HuH-7.5 (cell line): ENCODE measurements around the gene TXNRD2.

Source experiments
- DNase-seq: peaks from one replicate; pipeline ENCODE4 v3.0.0; 2011; ENCODE audit warnings: low spot score

The TXNRD2 gene

DNA sequence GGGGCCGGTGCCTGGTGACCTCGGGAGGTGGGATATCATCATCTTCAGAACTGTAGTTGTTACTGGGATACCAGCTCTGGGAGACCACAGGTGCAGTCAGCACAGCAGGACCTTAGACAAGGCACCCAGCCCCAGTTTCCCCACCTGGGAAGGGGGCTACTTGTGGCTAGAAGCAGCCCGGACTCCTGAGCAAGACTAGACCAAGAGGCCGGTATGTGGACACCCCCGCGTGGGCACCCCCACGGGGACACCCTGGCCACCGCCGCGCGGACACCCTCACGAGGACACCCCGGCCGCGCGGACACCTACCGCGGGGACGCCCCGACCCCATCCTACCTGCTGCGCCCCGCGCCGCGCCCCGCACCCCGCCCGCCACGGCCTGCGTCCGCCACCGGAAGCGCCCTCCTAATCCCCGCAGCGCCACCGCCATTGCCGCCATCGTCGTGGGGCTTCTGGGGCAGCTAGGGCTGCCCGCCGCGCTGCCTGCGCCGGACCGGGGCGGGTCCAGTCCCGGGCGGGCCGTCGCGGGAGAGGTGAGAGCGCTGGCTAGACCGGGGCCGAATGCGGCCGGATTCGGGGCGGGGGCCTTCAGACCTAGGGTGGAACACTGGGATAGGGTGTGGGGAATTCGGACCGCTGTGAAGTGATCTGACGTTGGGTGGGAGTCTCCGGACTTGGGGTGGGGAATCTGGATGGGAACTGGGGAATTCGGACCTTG lies at the start of gene TXNRD2, which contains the start of gene COMT:
TXNRD2 (minus strand) TSS at position 454 of the 718 bp plus-strand sequence; CDS start at position 439, 15 bp downstream.
COMT (plus strand) TSS at position 408 of the 718 bp plus-strand sequence. CDS start 20,755 bp downstream, outside the sequence.
- peak; percentile 79 for DNase-seq

- no peak for DNase-seq
Observed at GRCh38 chr22:19991395-19991644, 49.7 kb upstream of the TXNRD2 start.

- DNase-seq = no peak
Observed at GRCh38 chr22:19990609-19991394, 49.2 kb upstream of the TXNRD2 start.

DNA sequence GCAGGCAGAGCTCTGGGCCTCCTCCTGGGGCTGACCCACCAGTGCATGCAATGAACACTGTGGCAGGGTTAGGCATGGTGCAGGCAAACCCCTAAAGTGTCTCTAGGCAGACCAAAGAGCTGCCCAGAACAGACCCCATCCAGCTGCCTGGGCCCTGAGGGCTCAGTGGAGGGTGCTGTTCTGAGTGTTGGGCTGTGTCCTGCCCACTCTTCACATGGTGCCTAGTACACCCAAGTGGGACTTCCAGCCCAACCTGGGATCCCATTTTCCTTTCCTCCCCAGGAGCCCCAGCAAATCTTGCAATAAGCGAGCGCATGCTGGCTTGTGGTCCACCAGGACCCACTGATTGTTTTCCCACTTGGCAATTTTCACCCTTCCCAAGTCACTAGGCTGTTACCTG lies 48.6 kb upstream of the TXNRD2 start:
- DNase-seq = no peak

GRCh38 chr22:19989725-19990067 lies 48.1 kb upstream of the TXNRD2 start:
- no peak for DNase-seq

DNA sequence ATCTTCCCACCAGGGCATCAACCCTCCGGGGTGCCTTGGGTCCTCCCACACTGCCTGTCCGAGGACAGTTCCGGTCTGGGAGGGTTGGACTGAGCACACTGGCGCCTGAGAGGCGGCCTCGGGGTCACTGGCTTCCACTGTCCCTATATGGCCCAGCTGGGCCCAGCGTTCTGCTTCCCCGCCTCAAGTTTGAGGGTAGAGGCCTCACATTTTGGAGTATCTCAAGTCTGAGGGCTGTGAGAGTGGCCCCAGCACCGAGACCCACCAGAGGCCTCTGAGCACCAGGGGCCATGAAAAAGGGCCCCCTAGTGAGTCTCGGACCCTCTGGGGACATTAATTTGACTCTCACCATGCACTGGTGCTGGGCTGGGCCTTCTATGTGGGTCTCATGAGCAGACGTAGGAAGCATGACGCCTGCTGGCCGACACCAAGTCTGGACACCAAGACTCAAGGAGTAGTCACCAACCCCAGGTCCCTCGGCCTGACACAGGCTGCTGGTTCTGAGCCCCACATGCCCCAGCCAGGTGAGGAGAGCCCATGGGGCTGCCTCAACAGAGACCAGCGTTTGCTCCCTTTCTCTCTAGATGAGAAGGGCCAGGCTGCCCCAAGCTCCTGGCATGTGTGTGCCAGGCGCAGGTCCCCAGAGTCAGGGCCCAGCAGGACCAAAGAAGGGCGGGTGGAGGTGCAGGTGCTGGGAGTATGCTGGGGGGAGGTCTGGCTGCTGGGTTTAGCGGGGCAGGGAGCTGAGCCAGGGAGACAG lies 47.5 kb upstream of the TXNRD2 start:
- DNase-seq = no peak

GRCh38 chr22:19988331-19988808 lies 46.8 kb upstream of the TXNRD2 start:
- no peak for DNase-seq

DNA sequence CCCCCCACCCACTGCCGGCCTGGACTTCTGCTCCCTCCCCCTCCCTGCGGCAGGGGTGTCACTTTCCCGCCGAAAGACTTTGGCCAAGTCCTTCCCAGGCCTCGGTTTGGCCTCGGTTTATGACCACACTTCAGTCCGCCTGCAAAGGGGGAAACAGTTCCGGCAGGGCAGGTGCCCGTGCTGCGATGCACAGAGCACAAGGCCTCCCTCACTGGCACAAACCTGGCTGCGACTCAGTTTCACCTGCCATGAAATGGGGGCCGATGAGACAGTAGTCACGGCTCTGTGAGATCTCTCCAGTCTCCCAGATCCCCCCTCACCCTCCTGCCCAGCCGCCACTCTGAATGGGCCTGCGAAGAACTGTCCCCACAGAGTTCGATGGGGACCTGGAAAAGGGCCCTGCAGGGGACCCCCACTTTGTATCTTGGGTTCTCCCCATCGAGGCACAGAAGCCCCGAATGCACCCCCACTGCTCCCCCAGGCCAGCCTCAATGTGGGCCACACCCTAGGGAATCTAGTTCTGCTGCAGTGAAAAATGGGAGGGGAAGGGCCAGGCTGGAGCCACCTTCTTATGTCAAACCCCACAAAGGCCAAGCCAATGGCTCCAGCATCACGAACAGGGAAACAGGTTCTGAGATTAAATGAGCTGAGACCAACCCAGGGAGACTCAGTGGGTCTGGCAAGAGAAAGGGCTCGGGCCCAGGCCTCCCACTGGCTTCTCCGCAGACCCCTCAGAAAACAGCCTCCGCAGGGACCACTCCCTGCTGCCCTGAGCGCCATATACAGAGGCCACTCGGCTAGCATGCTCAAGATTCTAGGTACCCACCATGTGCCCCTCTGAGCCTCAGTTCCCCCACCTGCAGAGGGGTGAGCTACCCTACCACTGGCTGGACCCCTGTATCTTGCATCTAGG lies 46.0 kb upstream of the TXNRD2 start:
- DNase-seq = no peak

DNA sequence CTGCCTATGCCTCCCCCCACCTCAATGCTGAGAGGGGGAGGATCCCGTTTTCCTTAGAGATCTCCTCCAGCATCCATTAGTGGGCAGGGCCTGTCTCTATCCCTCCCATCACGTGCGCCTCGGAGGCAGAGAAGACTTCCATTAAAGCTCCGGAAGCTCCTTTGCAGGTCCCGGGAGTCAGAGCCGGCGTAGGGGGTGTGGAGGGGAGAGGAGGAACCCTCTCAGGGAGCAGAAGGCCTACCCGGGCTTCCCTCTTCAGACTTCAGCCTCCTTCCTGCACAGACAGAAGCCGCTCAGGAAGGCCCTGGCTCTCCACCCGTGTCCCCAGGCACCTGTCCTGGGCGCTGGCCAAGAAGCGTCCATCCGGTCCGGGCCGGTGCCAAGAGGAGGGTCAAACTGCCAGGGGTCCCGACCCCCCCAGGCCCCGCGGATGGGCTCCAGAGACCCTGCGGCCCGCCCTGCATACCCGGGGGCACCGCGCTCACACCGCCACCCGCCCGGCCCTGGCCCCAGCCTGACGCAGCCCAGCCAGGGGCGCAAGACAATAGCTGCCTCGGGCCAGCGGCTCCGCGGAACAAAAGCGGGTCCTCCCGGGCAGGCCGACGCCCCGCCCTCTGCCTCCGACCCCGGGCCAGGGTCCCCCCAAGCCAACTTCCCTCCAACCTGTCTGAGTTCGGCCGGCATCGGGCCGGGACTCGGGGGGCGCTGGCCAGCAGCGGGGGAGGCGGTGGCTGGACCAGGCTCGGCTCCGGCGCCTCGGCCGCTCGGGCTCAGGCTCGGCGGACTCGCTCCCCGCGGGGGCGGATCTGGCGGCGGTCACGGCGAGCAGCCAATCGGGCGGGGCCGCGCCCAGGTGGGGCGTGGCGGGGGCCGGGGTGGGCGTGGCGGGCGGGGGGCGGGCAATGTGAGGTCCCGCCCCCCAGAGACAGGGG lies 45.1 kb upstream of the TXNRD2 start:
- peak; percentile 96 for DNase-seq

GRCh38 chr22:19986011-19986409 lies 44.4 kb upstream of the TXNRD2 start:
- DNase-seq = no peak

GRCh38 chr22:19984851-19985811 lies 43.5 kb upstream of the TXNRD2 start:
- DNase-seq = no peak

DNA sequence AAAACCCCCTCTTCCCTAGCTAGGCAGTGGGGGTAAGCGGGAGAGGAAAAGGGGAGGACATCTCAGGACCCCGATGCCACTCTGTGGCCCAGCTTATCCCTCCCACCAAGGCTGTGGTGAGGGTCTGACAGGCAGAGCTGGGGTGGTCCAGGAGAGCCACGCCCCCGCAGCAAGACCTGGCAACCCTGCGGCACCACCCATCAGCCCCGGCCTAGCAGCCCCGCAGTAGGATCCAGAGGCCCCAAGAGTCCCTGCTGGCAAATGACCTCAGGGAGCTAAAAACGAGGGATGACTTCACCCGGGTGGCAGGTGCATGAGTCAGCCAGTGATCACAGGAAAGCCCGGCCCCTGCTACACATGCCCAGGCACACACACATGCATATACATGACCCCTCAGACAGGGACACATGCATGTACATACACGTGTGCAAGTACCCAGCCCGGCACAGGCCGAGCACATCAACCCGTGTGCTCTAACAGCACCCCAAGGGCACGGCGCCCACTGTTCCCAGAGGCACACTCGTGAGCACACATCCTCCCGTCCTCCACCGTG lies 42.7 kb upstream of the TXNRD2 start:
- peak; percentile 78 for DNase-seq

DNA sequence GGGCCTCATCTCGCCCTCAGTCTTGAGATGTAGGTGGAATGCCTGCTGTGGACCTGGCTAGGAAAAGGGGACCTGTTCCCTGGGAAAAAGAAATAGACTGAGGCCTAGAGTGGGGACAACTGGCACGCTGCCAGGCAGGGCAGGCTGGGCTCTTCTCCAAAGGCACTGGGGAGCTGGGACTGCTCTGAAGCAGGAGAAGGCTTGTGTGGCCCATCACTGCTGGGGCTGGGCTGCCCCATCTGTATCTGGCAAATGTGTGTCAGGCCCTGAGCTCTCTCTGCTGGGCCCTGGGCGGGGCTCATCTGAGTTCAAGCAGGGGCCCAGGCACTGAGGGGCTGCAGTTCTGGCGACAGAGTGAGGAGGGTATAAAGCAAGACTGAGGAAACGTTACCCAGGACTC lies 42.1 kb upstream of the TXNRD2 start:
- no peak for DNase-seq

GRCh38 chr22:19982991-19983578 lies 41.5 kb upstream of the TXNRD2 start:
- DNase-seq = no peak

GRCh38 chr22:19981961-19982920 lies 40.6 kb upstream of the TXNRD2 start:
- DNase-seq = no peak

GRCh38 chr22:19981171-19981960 lies 39.7 kb upstream of the TXNRD2 start:
- DNase-seq = no peak

- DNase-seq = no peak
Observed at GRCh38 chr22:19980766-19981165, 39.1 kb upstream of the TXNRD2 start.
